IgD-negative memory B cell (primary cell): ENCODE data around the gene YJEFN3. TPM values are rescaled to one million over a fixed set of nuclear protein-coding genes. Genes with fewer than 3 reads are reported as not detected.

Experiments
- H3K27ac Mint-ChIP-seq, 3 donors: one replicate each; pipeline ENCODE4 v1.8.0; 2020 to 2022; ENCODE audit warnings: mild to moderate bottlenecking in 3 of 3, mixed read lengths in 3 of 3, moderate library complexity in 1 of 3
- H3K27me3 Mint-ChIP-seq: one replicate; pipeline ENCODE4 v1.8.0; 2021; ENCODE audit warnings: mixed read lengths
- H3K36me3 Mint-ChIP-seq: one replicate; pipeline ENCODE4 v1.8.0; 2020; ENCODE audit warnings: mild to moderate bottlenecking, mixed read lengths
- H3K4me1 Mint-ChIP-seq, 3 donors: one replicate each; pipeline ENCODE4 v1.8.0; 2020 to 2022; ENCODE audit warnings: mixed read lengths in 3 of 3, mild to moderate bottlenecking in 1 of 3
- H3K4me3 Mint-ChIP-seq, 4 donors: one replicate each; pipeline ENCODE4 v1.8.0; 2020 to 2022; ENCODE audit warnings: mild to moderate bottlenecking in 4 of 4, mixed read lengths in 4 of 4, moderate library complexity in 3 of 4
- H3K9me3 Mint-ChIP-seq, 3 donors: one replicate each; pipeline ENCODE4 v1.8.0; 2020 to 2021; ENCODE audit warnings: mixed read lengths in 3 of 3, mild to moderate bottlenecking in 1 of 3
- polyA plus RNA-seq: library from polyadenylated mRNA; unstranded; fragments of 300-500 nt; fragmentation: Illumina TruSeq; gene quantifications from one replicate; pipeline ENCODE4 v1.2.3, GENCODE V29; 2021

The YJEFN3 gene
- polyA plus RNA-seq, 1 donor from 2014 or later, result not detected

GRCh38 chr19:19505669-19506326 is 22.9 kb upstream of the YJEFN3 start:
- no peaks in the 10 kb centered on the region for H3K9me3 Mint-ChIP-seq
- H3K4me3 Mint-ChIP-seq, result no peak overlapping the region
- H3K27me3 Mint-ChIP-seq, result no peaks in the 10 kb centered on the region
- no peak overlapping the region for H3K27ac Mint-ChIP-seq
- H3K4me1 Mint-ChIP-seq, result peaks cover 0 to 5% (median 0%) of the 10 kb centered on the region in 3 donors
- peaks cover 1% of the 10 kb centered on the region for H3K36me3 Mint-ChIP-seq

- Mint-ChIP-seq H3K4me1 (peaks cover 0 to 5% (median 0%) of the 10 kb centered on the region in 3 donors), H3K9me3 (no peaks in the 10 kb centered on the region), H3K4me3 (no peak overlapping the region), H3K27ac (no peak overlapping the region), H3K36me3 (peaks cover 1% of the 10 kb centered on the region), H3K27me3 (no peaks in the 10 kb centered on the region)
Observed at GRCh38 chr19:19506592-19506991, 22.1 kb upstream of the YJEFN3 start.

GRCh38 chr19:19507354-19507753 is 21.4 kb upstream of the YJEFN3 start:
- Mint-ChIP-seq H3K27me3 (no peaks in the 10 kb centered on the region), H3K4me1 (peaks cover 0 to 5% (median 0%) of the 10 kb centered on the region in 3 donors), H3K4me3 (no peak overlapping the region), H3K27ac (no peak overlapping the region), H3K36me3 (peaks cover 1% of the 10 kb centered on the region), H3K9me3 (no peaks in the 10 kb centered on the region)

GRCh38 chr19:19508217-19508616 is 20.5 kb upstream of the YJEFN3 start:
- peak overlapping the region in 1 of 4 donors; percentile 48 for H3K4me3 Mint-ChIP-seq
- H3K4me1 Mint-ChIP-seq, result peaks cover 0 to 5% (median 0%) of the 10 kb centered on the region in 3 donors
- H3K27ac Mint-ChIP-seq, result peak overlapping the region in 1 of 3 donors; percentile 35
- no peaks in the 10 kb centered on the region for H3K9me3 Mint-ChIP-seq
- no peaks in the 10 kb centered on the region for H3K27me3 Mint-ChIP-seq
- peaks cover 1% of the 10 kb centered on the region for H3K36me3 Mint-ChIP-seq

- H3K27me3 Mint-ChIP-seq, result no peaks in the 10 kb centered on the region
- H3K4me1 Mint-ChIP-seq, result peaks cover 0 to 5% (median 0%) of the 10 kb centered on the region in 3 donors
- H3K9me3 Mint-ChIP-seq, result no peaks in the 10 kb centered on the region
- H3K27ac Mint-ChIP-seq, result peak overlapping the region in 1 of 3 donors; percentile 89
- peak overlapping the region in 1 of 4 donors; percentile 26 for H3K4me3 Mint-ChIP-seq
- peaks cover 1% of the 10 kb centered on the region for H3K36me3 Mint-ChIP-seq
Observed at GRCh38 chr19:19510432-19510831, 18.3 kb upstream of the YJEFN3 start.

GRCh38 chr19:19513682-19514081 is 15.0 kb upstream of the YJEFN3 start:
- H3K27ac Mint-ChIP-seq, result no peak overlapping the region
- peak overlapping the region in 1 of 4 donors; percentile 52 for H3K4me3 Mint-ChIP-seq
- no peaks in the 10 kb centered on the region for H3K36me3 Mint-ChIP-seq
- H3K9me3 Mint-ChIP-seq, result no peaks in the 10 kb centered on the region
- peaks cover 2 to 9% (median 8%) of the 10 kb centered on the region in 3 donors for H3K4me1 Mint-ChIP-seq
- H3K27me3 Mint-ChIP-seq, result no peaks in the 10 kb centered on the region

GRCh38 chr19:19514215-19514657 is 14.5 kb upstream of the YJEFN3 start:
- H3K27me3 Mint-ChIP-seq, result no peaks in the 10 kb centered on the region
- H3K36me3 Mint-ChIP-seq, result no peaks in the 10 kb centered on the region
- H3K9me3 Mint-ChIP-seq, result no peaks in the 10 kb centered on the region
- peak overlapping the region in 1 of 4 donors; percentile 55 for H3K4me3 Mint-ChIP-seq
- H3K4me1 Mint-ChIP-seq, result peaks cover 5 to 9% (median 9%) of the 10 kb centered on the region in 3 donors
- peak overlapping the region in 1 of 3 donors; percentile 62 for H3K27ac Mint-ChIP-seq

GRCh38 chr19:19514881-19515641 is 13.7 kb upstream of the YJEFN3 start, which contains the start of gene TSSK6:
Gene TSSK6 (minus strand): TSS chr19:19515548. CDS start chr19:19515427, 121 bp downstream.
- Mint-ChIP-seq H3K27ac (peak within 1 kb of the TSS; percentile 88 to 97 (median 92)), H3K9me3 (no peaks in the 10 kb centered on the region)

GRCh38 chr19:19515642-19516519 is 12.8 kb upstream of the YJEFN3 start, which contains the start of gene NDUFA13:
Gene NDUFA13 (plus strand): TSS chr19:19516225. CDS start chr19:19516239, 14 bp downstream.
- Mint-ChIP-seq H3K27ac (peak within 1 kb of the TSS; percentile 88 to 97 (median 92)), H3K4me1 (peaks cover 11 to 15% (median 12%) of the 10 kb centered on the region in 3 donors), H3K27me3 (no peaks in the 10 kb centered on the region), H3K4me3 (peak within 1 kb of the TSS; percentile 94 to 99 (median 98)), H3K36me3 (peaks cover 2% of the 10 kb centered on the region), H3K9me3 (no peaks in the 10 kb centered on the region)

More at GRCh38 chr19:19514881-19515641, 13.7 kb upstream of the YJEFN3 start, which contains the start of gene TSSK6:
- Mint-ChIP-seq H3K36me3 (peaks cover under 1% of the 10 kb centered on the region), H3K4me1 (peaks cover 8 to 11% (median 9%) of the 10 kb centered on the region in 3 donors), H3K4me3 (peak within 1 kb of the TSS; percentile 94 to 99 (median 98)), H3K27me3 (no peaks in the 10 kb centered on the region)

GRCh38 chr19:19517235-19517619 is 11.5 kb upstream of the YJEFN3 start:
- peaks cover 11 to 17% (median 12%) of the 10 kb centered on the region in 3 donors for H3K4me1 Mint-ChIP-seq
- H3K36me3 Mint-ChIP-seq, result peaks cover 2% of the 10 kb centered on the region
- peak overlapping the region; percentile 94 to 99 (median 98) for H3K4me3 Mint-ChIP-seq
- no peaks in the 10 kb centered on the region for H3K27me3 Mint-ChIP-seq
- no peak overlapping the region for H3K27ac Mint-ChIP-seq
- H3K9me3 Mint-ChIP-seq, result no peaks in the 10 kb centered on the region

- Mint-ChIP-seq H3K9me3 (no peaks in the 10 kb centered on the region), H3K27ac (no peak overlapping the region), H3K4me3 (peak overlapping the region in 2 of 4 donors; percentile 55 to 60), H3K27me3 (no peaks in the 10 kb centered on the region), H3K4me1 (peaks cover 21 to 30% (median 23%) of the 10 kb centered on the region in 3 donors), H3K36me3 (peaks cover 3% of the 10 kb centered on the region)
Observed at GRCh38 chr19:19520989-19521388, 7.7 kb upstream of the YJEFN3 start.

GRCh38 chr19:19523177-19523576 is 5.5 kb upstream of the YJEFN3 start:
- Mint-ChIP-seq H3K4me1 (peaks cover 17 to 27% (median 22%) of the 10 kb centered on the region in 3 donors), H3K4me3 (peak overlapping the region in 2 of 4 donors; percentile 47 to 69), H3K9me3 (no peaks in the 10 kb centered on the region), H3K36me3 (peaks cover 3% of the 10 kb centered on the region), H3K27ac (peak overlapping the region in 2 of 3 donors; percentile 32 to 67), H3K27me3 (no peaks in the 10 kb centered on the region)

GRCh38 chr19:19524053-19524452 is 4.7 kb upstream of the YJEFN3 start:
- Mint-ChIP-seq H3K9me3 (no peaks in the 10 kb centered on the region), H3K27ac (peak overlapping the region in 2 of 3 donors; percentile 51 to 64), H3K4me3 (peak overlapping the region; percentile 29 to 90 (median 42))

More at GRCh38 chr19:19524053-19524452, 4.7 kb upstream of the YJEFN3 start:
- Mint-ChIP-seq H3K36me3 (peaks cover 3% of the 10 kb centered on the region), H3K4me1 (peaks cover 17 to 27% (median 22%) of the 10 kb centered on the region in 3 donors), H3K27me3 (no peaks in the 10 kb centered on the region)
